HG02798 (cell line): ENCODE measurements around the gene MAST3.

Experiments
- ATAC-seq: cut with Tn5 transposase; IDR thresholded peaks from one replicate; pipeline ENCODE4 v1.9.1; 2021; ENCODE audit warnings: mild to moderate bottlenecking; ENCODE audit not compliant: unreplicated experiment, poor library complexity

The MAST3 gene

GRCh38 chr19:18097217-18097992 lies at the start of gene MAST3:
Gene MAST3, plus strand, starts transcription at chr19:18097778. Its CDS starts 15 bp downstream, at chr19:18097793.
- ATAC-seq: peak; percentile 78

GRCh38 chr19:18049385-18049784 lies 48.2 kb upstream of the MAST3 start:
- no peak for ATAC-seq

GRCh38 chr19:18051887-18052286 lies 45.7 kb upstream of the MAST3 start:
- no peak for ATAC-seq

- no peak for ATAC-seq
These were observed 43.9 kb upstream of the MAST3 start for GRCh38 chr19:18053576-18054219.

GRCh38 chr19:18055967-18056366 lies 41.6 kb upstream of the MAST3 start:
- no peak for ATAC-seq

- no peak for ATAC-seq
These were observed 40.0 kb upstream of the MAST3 start for GRCh38 chr19:18057557-18057956.

- ATAC-seq: peak; percentile 56
These were observed 39.2 kb upstream of the MAST3 start for GRCh38 chr19:18058208-18059009.

GRCh38 chr19:18059297-18059696 lies 38.3 kb upstream of the MAST3 start:
- no peak for ATAC-seq

DNA sequence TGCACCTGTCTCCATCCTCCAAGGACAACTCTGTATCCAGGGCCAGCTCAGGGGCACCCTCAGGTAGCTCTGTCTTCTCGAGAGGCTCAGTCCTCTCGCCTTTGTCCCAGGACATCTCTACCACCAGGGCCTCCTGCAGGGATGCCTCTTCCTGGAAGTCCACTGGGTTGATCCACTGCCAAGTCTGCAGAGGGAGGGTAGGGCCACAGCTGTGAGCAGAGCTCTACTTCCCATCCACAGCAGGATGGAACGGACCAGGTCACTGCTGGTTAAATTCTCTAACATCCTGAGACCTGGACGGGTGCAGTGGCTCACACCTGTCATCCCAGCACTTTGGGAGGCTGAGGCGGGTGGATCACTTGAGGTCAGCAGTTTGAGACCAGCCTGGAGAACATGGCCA lies 37.7 kb upstream of the MAST3 start:
- no peak for ATAC-seq

- ATAC-seq: no peak
These were observed 37.1 kb upstream of the MAST3 start for GRCh38 chr19:18060472-18060871.

DNA sequence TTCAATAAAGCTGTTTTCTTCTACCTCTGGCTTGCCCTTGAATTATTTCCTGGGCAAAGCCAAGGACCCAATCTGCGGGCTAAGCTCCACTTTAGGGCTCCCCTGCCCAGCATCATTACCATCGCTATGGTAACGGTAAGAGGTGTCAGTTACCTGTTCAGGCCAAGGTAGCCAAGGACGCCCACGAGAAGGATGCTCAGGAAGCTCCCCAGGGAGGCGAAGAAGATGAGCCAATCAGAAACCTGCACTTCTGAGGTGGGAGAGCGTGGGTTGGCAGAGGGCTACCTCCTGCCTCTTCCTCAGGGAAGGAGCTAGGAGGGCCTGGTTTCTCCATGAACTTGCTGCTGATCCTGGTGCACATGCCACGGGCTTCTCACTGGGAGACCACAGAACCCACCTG lies 35.5 kb upstream of the MAST3 start:
- no peak for ATAC-seq

- ATAC-seq: no peak
These were observed 34.1 kb upstream of the MAST3 start for GRCh38 chr19:18063463-18063862.

DNA sequence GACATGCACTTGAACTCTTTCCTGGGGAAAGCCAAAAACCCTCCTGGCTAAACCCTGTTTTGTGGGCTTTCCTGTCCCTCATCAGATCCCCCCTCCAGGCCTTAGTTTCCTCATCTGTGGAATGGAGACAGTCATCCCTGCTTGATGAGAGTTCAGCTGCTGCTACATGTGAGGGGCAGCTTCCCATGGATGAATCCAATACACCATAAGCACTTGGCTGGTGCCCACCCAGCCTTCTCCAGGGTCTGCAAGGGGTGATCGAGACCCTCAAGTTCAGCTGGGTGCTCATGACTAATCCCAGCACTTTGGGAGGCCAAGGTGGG lies 32.4 kb upstream of the MAST3 start:
- no peak for ATAC-seq

GRCh38 chr19:18068395-18068794 lies 29.2 kb upstream of the MAST3 start:
- ATAC-seq: no peak

DNA sequence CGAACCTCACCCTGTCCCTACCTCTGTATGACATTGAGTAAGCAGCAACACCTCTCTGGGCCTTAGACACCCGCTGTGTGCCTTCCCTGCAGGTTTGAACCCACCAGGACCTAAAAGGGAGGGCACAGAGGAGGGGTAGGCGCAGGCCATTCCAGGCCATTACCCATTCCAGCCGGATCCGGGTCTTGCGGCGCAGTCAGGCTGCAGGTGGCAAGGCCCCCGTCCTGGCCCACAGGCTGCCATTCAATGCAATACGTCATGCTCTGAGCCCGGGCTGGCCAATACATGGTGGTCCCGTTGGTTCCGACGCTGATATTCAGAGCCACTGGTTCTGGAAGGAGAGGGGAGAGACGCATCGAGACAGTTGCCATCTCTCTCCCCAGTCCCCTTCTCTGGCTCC lies 28.2 kb upstream of the MAST3 start:
- no peak for ATAC-seq

- ATAC-seq: no peak
These were observed 27.4 kb upstream of the MAST3 start for GRCh38 chr19:18070181-18070580.

GRCh38 chr19:18072335-18072734 lies 25.2 kb upstream of the MAST3 start:
- ATAC-seq: no peak

DNA sequence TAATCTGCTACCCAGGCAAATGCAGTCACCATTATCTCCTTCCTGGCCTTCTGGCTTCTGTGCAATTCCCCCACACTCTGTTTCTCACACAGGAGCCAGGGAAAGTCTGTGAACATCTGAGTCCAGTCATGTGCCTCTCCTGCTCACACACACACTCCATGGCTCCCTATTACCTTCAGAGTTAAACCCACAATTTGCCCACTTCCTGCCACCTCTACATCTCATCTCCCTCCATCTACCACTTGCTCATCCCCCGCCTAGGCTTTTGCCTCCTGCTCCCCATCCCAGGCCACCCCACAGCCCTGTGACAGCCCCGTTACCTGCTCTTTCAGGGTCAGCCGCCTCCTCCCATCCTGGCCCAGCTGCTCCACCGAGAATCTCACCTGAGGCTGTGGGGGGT lies 24.4 kb upstream of the MAST3 start:
- no peak for ATAC-seq

- ATAC-seq: no peak
These were observed 23.4 kb upstream of the MAST3 start for GRCh38 chr19:18074192-18074591.

GRCh38 chr19:18083929-18084684 lies 13.5 kb upstream of the MAST3 start:
- no peak for ATAC-seq
